Measurements from ENCODE around the gene FTO.

DNA sequence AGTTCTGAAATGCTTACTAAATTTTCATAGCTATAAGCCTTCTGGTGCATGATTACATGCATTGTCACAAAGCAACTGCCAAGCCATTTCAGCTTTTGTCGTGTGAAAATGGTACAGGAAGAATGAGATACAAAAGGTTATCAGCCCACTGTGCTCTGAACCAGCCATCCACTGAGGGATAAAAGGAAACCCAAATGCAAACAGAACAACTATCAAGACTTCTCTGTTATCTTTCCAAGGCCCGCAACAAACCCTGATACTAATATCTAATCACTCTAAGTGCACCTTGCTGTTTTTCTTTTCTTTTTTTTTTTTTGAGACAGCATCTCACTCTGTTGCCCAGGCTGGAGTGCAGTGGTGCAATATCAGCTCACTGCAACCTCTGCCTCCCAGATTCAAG, 109.0 kb downstream of the FTO start:
- TF ChIP-seq CTCF (IDR thresholded peaks at IDR 0.05) (no peak), POLR2A (IDR thresholded peaks at IDR 0.05) (no peak), POLR2AphosphoS5 (IDR thresholded peaks at IDR 0.05) (no peak), EP300 (IDR thresholded peaks at IDR 0.05) (no peak)
